SU-DHL-6 (cell line): Measurements from ENCODE around the gene NPAT.

Experiments
- H2AFZ ChIP-seq: fragments of 200-600 bp; sonication (generic); 2 replicates; pipeline ENCODE4 v1.6.1; 2014; ENCODE audit warnings: low read depth, mild to moderate bottlenecking, moderate library complexity, mixed read lengths, antibody characterized with exemption, low read length; ENCODE audit not compliant: severe bottlenecking
- H3F3A ChIP-seq: fragments of 200-600 bp; shearing (Covaris generic); 2 replicates; pipeline ENCODE4 v1.6.0; 2016; ENCODE audit warnings: antibody characterized with exemption, mild to moderate bottlenecking; ENCODE audit not compliant: insufficient read depth
- H3K27ac ChIP-seq: fragments of 200-600 bp; sonication (generic); 2 replicates; pipeline ENCODE4 v1.5.1; 2016; ENCODE audit warnings: low read depth, mild to moderate bottlenecking, low read length, moderate library complexity, mixed read lengths
- H3K27me3 ChIP-seq: fragments of 200-600 bp; sonication (generic), shearing (Covaris generic); 2 replicates; pipeline ENCODE4 v1.6.0; 2014; ENCODE audit warnings: mild to moderate bottlenecking, low read length
- H3K36me3 ChIP-seq: fragments of 200-600 bp; sonication (generic); 2 replicates; pipeline ENCODE4 v1.6.1; 2014; ENCODE audit warnings: mild to moderate bottlenecking, low read length, mixed read lengths
- H3K4me2 ChIP-seq: fragments of 300-600, 200-600 bp; shearing (Covaris generic), sonication (generic); 2 replicates; pipeline ENCODE4 v1.6.0; 2014; ENCODE audit warnings: low read length, low read depth, mild to moderate bottlenecking; ENCODE audit not compliant: poor library complexity, severe bottlenecking
- H3K4me3 ChIP-seq: fragments of 200-600 bp; sonication (generic); 2 replicates; pipeline ENCODE4 v1.5.1; 2014; ENCODE audit warnings: antibody characterized with exemption, low read length, mild to moderate bottlenecking, mixed read lengths; ENCODE audit not compliant: insufficient read depth, poor library complexity, severe bottlenecking
- H3K79me2 ChIP-seq: fragments of 200-600 bp; sonication (generic); 2 replicates; pipeline ENCODE4 v1.6.1; 2014; ENCODE audit warnings: mild to moderate bottlenecking, low read length, moderate library complexity; ENCODE audit not compliant: insufficient read depth
- H3K9ac ChIP-seq: fragments of 200-600 bp; sonication (generic); 2 replicates; pipeline ENCODE4 v1.7.0; 2014; ENCODE audit warnings: mild to moderate bottlenecking, low read length
- H3K9me2 ChIP-seq: fragments of 200-600 bp; sonication (generic); replicated peaks from 2 replicates; pipeline ENCODE4 v1.6.1; 2014; ENCODE audit warnings: low read length; ENCODE audit not compliant: insufficient read depth
- H3K9me3 ChIP-seq: fragments of 200-600 bp; sonication (generic); 2 replicates; pipeline ENCODE4 v1.6.1; 2014; ENCODE audit warnings: low read length, mixed read lengths; ENCODE audit not compliant: insufficient read depth
- H4K20me1 ChIP-seq: fragments of 200-600 bp; sonication (generic); 2 replicates; pipeline ENCODE4 v1.6.1; 2014; ENCODE audit warnings: low read depth, mild to moderate bottlenecking, antibody characterized with exemption, low read length, moderate library complexity, mixed read lengths
- EZH2phosphoT487 ChIP-seq: fragments of 200-600 bp; sonication (generic), shearing (Covaris generic); conservative IDR thresholded peaks from 2 replicates; pipeline ENCODE4 v1.6.1; 2018; ENCODE audit warnings: mild to moderate bottlenecking, antibody characterized with exemption, low read length, moderate library complexity, mixed read lengths
- TF ChIP-seq, protein P1 (sequence below): fragments of 200-600 bp; sonication (generic); IDR thresholded peaks from one replicate; pipeline ENCODE4 v1.5.1; 2017; ENCODE audit warnings: antibody characterized with exemption, mild to moderate bottlenecking, low read length, moderate library complexity; ENCODE audit not compliant: insufficient read depth, poor library complexity, severe bottlenecking

The NPAT gene

DNA sequence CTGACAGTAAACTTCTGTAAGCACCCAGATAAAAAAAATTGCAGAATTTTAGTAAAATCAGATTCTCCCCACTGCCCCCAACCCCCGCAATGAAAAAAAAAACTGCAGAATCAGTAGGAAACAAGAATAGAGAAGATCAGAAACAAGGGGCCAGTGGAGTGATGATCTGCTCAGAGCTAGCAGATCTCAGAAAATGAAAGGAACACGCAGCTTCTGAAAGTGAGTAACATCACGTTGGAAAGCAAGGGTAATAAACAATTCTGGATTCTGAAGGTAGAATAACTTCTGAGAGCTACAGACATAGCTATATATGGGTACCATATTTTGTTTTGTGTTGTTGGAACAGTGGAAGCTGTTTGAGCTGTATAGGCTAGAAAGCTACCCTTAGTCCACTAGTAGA is 77.8 kb downstream of the NPAT start:
- Histone ChIP-seq H3K9ac (no peak overlapping the region), H3K4me2 (no peak overlapping the region), H4K20me1 (no peaks in the 10 kb centered on the region), H3K4me3 (no peak overlapping the region), H3K9me3 (no peaks in the 10 kb centered on the region), H3K36me3 (peaks cover 42% of the 10 kb centered on the region; the same call in 1 of the 2 replicates), H3K79me2 (no peaks in the 10 kb centered on the region), H3K27ac (no peak overlapping the region), H2AFZ (no peak overlapping the region), H3F3A (no peaks in the 10 kb centered on the region), H3K9me2 (no peaks in the 10 kb centered on the region), H3K27me3 (no peaks in the 10 kb centered on the region)
- TF ChIP-seq, protein P1, sequence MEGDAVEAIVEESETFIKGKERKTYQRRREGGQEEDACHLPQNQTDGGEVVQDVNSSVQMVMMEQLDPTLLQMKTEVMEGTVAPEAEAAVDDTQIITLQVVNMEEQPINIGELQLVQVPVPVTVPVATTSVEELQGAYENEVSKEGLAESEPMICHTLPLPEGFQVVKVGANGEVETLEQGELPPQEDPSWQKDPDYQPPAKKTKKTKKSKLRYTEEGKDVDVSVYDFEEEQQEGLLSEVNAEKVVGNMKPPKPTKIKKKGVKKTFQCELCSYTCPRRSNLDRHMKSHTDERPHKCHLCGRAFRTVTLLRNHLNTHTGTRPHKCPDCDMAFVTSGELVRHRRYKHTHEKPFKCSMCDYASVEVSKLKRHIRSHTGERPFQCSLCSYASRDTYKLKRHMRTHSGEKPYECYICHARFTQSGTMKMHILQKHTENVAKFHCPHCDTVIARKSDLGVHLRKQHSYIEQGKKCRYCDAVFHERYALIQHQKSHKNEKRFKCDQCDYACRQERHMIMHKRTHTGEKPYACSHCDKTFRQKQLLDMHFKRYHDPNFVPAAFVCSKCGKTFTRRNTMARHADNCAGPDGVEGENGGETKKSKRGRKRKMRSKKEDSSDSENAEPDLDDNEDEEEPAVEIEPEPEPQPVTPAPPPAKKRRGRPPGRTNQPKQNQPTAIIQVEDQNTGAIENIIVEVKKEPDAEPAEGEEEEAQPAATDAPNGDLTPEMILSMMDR = no peak

DNA sequence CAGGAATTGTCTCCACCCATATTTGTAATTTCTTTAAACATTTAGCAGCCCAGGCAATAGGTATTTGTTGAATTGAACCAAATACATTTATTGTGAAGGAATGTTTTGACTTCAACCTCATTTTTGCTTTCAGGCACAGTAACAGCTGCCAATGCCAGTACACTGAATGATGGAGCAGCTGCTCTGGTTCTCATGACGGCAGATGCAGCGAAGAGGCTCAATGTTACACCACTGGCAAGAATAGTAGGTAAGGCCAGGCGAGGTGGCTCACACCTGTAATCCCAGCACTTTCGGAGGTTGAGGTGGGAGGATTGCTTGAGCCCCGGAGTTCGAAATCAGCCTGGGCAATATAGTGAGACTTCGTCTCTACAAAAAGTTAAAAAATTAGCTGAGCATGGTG is 80.1 kb downstream of the NPAT start:
- Histone ChIP-seq H2AFZ (no peak overlapping the region), H3K9me2 (no peaks in the 10 kb centered on the region), H3K9ac (no peak overlapping the region), H3K27ac (no peak overlapping the region), H4K20me1 (no peaks in the 10 kb centered on the region), H3K79me2 (no peaks in the 10 kb centered on the region), H3K27me3 (no peaks in the 10 kb centered on the region), H3F3A (no peaks in the 10 kb centered on the region), H3K4me3 (no peak overlapping the region), H3K36me3 (peaks cover 24% of the 10 kb centered on the region; the same call in 1 of the 2 replicates), H3K4me2 (no peak overlapping the region), H3K9me3 (no peaks in the 10 kb centered on the region)
- TF ChIP-seq, protein P1 = no peak
- TF ChIP-seq EZH2phosphoT487 = no peak

DNA sequence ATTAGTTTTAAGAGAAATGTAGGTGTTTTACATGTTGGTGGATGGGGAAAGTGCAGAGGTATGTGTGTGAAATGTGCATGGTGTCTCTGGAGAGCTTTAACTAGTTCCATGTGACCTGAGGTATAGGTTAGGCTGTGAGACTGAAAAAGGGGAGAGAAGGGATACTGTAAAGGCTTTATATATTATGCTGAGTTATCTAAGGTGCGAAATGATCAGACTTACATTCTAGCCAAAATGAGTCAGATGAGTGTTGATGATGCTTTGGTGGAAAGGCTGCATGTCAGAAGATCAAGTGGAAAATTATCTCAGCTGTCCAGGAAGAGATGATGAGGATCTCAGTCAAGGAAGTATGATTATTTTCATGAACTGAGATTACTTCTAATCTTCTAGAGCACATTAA is 85.2 kb downstream of the NPAT start:
- Histone ChIP-seq H3K27ac (no peak overlapping the region), H3K4me3 (no peak overlapping the region), H3K4me2 (no peak overlapping the region), H4K20me1 (no peaks in the 10 kb centered on the region), H3K9me3 (no peaks in the 10 kb centered on the region), H3K9ac (no peak overlapping the region), H3K27me3 (no peaks in the 10 kb centered on the region), H3F3A (peaks cover 16% of the 10 kb centered on the region; the same call in 1 of the 2 replicates), H3K79me2 (no peaks in the 10 kb centered on the region), H3K36me3 (peaks cover 19% of the 10 kb centered on the region; the same call in 1 of the 2 replicates), H3K9me2 (no peaks in the 10 kb centered on the region), H2AFZ (no peak overlapping the region)
- TF ChIP-seq EZH2phosphoT487 = no peak
- TF ChIP-seq, protein P1 = no peak
